ENCODE results near the gene HAUS8.
"Not testable (repeated sequence)": the region's sequence is repeated elsewhere in the genome, so short reads cannot be mapped to it uniquely, and the experiment has no call there.

The HAUS8 gene

GRCh38 chr19:17022738-17023137 is 52.5 kb downstream of the HAUS8 start:
- TF ChIP-seq CTCF (IDR thresholded peaks at IDR 0.05; ENCODE audit: low read depth, low read length) = no peak
- DNase-seq (ENCODE audit: extremely low read depth, low read depth) = no peak

GRCh38 chr19:17021793-17022590 is 53.3 kb downstream of the HAUS8 start:
- TF ChIP-seq CTCF (IDR thresholded peaks at IDR 0.05; ENCODE audit: low read depth, low read length) = no peak
- DNase-seq (ENCODE audit: extremely low read depth, low read depth) = no peak

- no peak for DNase-seq (ENCODE audit: extremely low read depth, low read depth)
- TF ChIP-seq CTCF (IDR thresholded peaks at IDR 0.05; ENCODE audit: low read depth, low read length) = no peak
These were observed 53.9 kb downstream of the HAUS8 start for GRCh38 chr19:17021328-17021727.

- no peak for TF ChIP-seq CTCF (IDR thresholded peaks at IDR 0.05; ENCODE audit: low read depth, low read length)
- no peak for DNase-seq (ENCODE audit: extremely low read depth, low read depth)
These were observed 54.4 kb downstream of the HAUS8 start for GRCh38 chr19:17020823-17021222.

GRCh38 chr19:17020385-17020784 is 54.9 kb downstream of the HAUS8 start:
- no peak for DNase-seq (ENCODE audit: extremely low read depth, low read depth)
- TF ChIP-seq CTCF (IDR thresholded peaks at IDR 0.05; ENCODE audit: low read depth, low read length) = no peak

GRCh38 chr19:17014212-17014861 is 60.9 kb downstream of the HAUS8 start:
- not testable (repeated sequence) for DNase-seq (ENCODE audit: extremely low read depth, low read depth)

- DNase-seq (ENCODE audit: extremely low read depth, low read depth) = no peak
- no peak for TF ChIP-seq CTCF (IDR thresholded peaks at IDR 0.05; ENCODE audit: low read depth, low read length)
These were observed 63.8 kb downstream of the HAUS8 start for GRCh38 chr19:17011485-17011884.

Measured in AG09319 (cell line).